Right ventricle myocardium superior (tissue), 1 donor: Measurements from ENCODE around the gene DYDC2. TPM values are rescaled to one million over a fixed set of nuclear protein-coding genes. Genes with fewer than 3 reads are reported as not detected.
"Not testable (repeated sequence)": the region's sequence is repeated elsewhere in the genome, so short reads cannot be mapped to it uniquely, and the experiment has no call there.

ENCODE experiments used
- ATAC-seq: fragments of 200-7000 bp; cut with Tn5 transposase; one replicate; pipeline ENCODE4 v1.9.1; 2020; ENCODE audit warnings: mild to moderate bottlenecking; ENCODE audit not compliant: poor library complexity
- DNase-seq: peaks from one replicate; pipeline ENCODE4 v3.0.0-alpha.2; 2020
- intact Hi-C: fragments of 100-400 bp; cut with DNase I; formaldehyde crosslinking; loops from one replicate; pipeline ENCODE4 v1.11.2; 2022
- total RNA-seq: library from RNA; stranded (reverse); fragmentation: NEBNext Ultra II Directional; extraction: Animal tissue kit (Norgen Biotek cat#: 25700); gene quantifications from one replicate; pipeline ENCODE4 v1.2.1, GENCODE V29; 2021
- donor health status: DM: no; HTN: yes; CAD: no; lungs with severe emphysema.

Gene DYDC2
- total RNA-seq, 1 donor from 2014 or later = not detected

GRCh38 chr10:80409121-80409520 lies 52.5 kb downstream of the DYDC2 start:
- DNase-seq (no peak), ATAC-seq (peak; percentile 1)
- intact Hi-C loops = no loop called here

DNA sequence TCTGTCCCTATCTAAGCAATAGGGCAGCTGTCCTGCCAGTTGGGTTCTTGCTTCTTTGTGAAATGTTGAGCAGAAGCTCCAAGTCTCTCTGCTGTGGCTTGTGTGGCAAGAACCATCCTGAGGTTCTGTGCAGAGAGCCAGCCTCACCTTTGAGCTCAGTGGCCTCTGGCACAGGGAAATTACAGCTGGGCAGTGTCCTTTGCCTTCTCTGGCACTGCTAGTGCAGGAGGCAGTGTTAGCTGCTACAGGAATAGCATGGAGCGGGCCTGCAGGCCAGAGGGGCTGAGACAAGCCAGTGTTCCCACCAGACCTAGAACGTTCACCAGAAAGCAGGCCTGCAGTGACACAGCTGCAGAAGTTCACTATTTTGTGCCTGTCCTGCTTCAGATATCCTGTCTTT lies 53.5 kb downstream of the DYDC2 start:
- intact Hi-C loops = no loop called here
- ATAC-seq (peak; percentile 54), DNase-seq (peak; percentile 56)

DNA sequence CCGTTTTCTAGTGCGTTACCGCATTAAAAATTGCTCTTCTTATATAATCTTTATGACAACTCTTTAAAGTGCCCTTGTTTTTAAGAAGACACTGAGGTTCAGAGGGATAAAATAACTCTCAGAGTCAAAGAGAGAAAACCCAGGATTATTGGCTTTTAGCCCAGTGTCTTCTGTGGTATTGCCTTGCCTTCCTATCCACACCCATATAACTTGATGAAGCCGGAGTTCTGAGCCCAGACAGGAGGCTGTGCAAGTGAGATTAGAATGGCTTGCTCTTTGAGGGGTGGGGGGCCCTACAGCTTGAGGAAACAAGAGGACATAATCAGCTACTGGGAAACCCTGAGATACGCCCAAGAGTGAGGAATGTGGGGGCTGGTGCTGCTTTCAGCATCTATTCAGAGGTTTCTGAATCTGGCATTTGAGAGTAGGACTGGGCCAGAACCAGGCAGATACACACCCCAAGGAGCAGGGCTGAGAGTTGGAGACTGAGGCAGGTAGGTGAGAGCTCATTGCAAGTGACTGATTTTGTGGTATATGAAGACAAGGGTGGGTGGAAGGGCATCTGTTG lies 54.1 kb downstream of the DYDC2 start:
- intact Hi-C loops = no loop called here
- ATAC-seq = no peak
- no peak for DNase-seq

DNA sequence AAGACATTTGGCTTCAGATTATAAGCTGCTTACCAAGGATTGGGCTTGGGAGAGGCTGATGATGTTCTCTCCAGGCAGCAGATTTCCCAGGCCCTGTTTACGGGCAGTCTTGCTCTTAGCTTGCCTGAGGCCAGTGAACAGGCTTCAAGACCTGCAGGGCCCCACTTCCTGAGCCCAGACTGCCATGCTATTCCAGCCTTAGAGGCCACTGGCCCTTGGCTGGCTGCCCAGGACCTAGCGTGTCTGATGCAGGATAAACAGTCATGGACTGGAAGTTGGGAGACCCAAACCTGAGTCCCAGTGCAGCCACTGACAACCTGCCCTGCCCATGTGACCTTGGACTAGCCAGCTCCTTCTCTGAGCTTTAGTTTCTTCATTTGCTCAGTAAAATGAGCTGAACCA lies 54.7 kb downstream of the DYDC2 start:
- DNase-seq (peak; percentile 71), ATAC-seq (no peak)
- intact Hi-C loops = no loop called here

DNA sequence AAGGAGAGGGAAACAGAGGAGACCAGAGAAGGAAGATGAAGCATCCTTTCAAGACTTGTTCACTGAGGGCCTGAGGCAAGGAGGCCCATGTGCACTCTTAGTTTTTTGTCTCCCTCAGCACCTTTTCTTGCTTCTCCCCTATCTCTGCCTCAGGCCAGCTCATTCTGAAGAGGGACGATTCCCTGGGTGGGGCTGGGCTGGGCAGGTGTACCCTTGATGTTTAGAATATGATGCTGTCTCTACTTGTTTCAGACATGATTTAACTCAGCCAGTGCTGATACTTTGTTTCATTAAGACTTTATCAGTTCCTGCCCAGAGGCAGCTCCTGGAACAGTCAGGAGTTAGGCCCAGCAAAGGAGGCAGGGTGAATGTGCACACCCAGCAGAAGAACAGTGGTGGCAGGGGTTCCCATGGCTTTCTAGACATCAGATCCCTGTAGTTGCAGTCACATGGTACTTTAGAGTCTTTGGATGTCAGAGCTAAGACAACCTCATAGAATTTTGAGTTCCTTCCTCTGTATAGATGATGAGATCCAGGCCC lies 55.2 kb downstream of the DYDC2 start:
- intact Hi-C loops = no loop called here
- ATAC-seq (no peak), DNase-seq (no peak)

DNA sequence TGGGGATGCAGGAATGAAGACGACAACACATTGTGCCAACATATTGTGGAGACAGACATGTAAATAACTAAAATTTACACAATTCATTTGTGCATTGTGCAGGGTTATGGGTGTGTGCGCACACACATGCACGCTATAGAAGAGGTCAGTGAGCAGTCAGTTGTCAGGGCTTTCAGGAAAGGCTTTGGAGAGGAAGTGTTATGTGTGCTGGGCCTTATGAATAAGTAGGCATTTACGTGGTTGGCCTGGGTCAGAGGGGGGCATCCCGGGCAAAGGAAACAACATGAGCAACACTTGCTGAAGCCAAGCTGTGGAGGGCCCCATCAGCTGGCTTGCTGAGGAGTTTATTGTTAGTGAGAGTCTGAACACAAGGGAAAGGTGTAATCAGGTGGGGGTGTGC lies 55.9 kb downstream of the DYDC2 start:
- intact Hi-C loops = no loop called here
- DNase-seq = no peak
- ATAC-seq = no peak

GRCh38 chr10:80413271-80413996 lies 56.9 kb downstream of the DYDC2 start:
- intact Hi-C loops = no loop called here
- ATAC-seq (no peak), DNase-seq (no peak)

- no peak for DNase-seq
- intact Hi-C loops = no loop called here
- peak; percentile 25 for ATAC-seq
These were observed 57.7 kb downstream of the DYDC2 start for GRCh38 chr10:80414142-80414895.

DNA sequence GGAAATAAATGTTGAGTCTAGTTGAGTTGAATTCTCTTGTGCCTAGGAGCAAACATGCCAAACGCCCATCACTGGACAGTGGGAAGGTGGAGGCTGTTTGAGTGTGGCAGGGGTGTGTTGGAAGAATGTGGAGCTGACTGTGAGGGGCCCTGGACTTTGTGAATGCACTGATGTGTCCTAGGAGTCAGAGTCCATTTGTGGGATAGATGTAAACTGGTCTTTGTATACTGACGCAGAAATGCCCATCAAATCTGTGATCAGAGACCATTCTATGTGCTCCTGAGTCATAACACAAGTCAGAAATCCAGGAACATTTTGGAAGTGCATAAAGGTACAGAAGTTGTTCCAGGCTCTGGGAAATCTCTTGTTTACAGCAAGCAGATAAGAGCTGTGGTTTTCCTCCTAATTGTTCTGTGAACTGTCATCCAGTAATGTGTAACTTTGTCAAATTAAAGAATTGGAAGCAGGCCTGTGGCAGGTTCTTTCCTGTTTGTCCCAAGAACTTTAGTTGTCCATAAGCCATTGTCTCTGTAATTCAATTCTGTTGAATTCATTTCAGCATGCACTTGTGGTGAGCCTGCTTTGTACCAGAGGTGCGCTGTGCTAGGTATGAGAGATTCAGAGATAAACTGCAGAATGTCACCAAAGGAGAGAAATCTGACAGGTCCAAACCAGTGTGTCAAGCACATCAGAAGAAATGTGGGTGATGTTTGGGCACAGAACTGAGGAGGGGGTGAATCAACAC lies 59.3 kb downstream of the DYDC2 start:
- DNase-seq = no peak
- ATAC-seq = peak; percentile 38
- intact Hi-C loops = no loop called here

GRCh38 chr10:80416479-80417098 lies 60.0 kb downstream of the DYDC2 start:
- peak; percentile 82 for DNase-seq
- intact Hi-C loops = no loop called here
- peak; percentile 91 for ATAC-seq

DNA sequence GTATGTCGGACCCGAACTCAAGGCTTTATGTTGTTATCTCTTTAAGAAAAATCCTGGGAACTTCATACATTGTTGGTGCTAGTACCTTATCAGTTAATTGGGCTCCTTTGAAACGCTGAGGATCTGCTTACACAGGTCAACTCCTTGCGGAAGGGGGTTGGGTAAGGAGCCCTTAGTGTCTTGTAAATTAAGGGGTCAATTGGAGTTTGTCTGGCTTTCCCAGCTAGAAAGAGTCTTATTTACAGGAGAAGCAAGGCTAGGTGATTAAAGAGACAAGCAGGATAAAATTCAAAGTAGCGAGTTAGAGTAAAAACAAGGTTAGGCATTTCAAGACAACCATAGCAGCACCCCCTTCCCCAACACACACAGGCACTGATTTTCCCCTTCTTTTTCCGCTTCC lies 60.7 kb downstream of the DYDC2 start:
- ATAC-seq, DNase-seq, intact Hi-C loops: not testable (repeated sequence)

Other genes starting within 250 kb of the DYDC2 start
- 29.1 TPM for gene PLAC9, start 224.1 kb upstream of the DYDC2 start, total RNA-seq
- 434 TPM for gene ANXA11, start 151.2 kb upstream of the DYDC2 start, total RNA-seq
- 0.30 TPM for gene MAT1A, start 67.1 kb upstream of the DYDC2 start, total RNA-seq
- not detected for gene DYDC1, start within 50 bp of the DYDC2 start, total RNA-seq
- gene PRXL2A, start 51.8 kb downstream of the DYDC2 start, total RNA-seq = 110 TPM
- 36.6 TPM for gene TSPAN14, start 97.5 kb downstream of the DYDC2 start, total RNA-seq
- not detected for gene SH2D4B, start 181.1 kb downstream of the DYDC2 start, total RNA-seq